ENCODE data around the gene CCK.

CCK gene

DNA sequence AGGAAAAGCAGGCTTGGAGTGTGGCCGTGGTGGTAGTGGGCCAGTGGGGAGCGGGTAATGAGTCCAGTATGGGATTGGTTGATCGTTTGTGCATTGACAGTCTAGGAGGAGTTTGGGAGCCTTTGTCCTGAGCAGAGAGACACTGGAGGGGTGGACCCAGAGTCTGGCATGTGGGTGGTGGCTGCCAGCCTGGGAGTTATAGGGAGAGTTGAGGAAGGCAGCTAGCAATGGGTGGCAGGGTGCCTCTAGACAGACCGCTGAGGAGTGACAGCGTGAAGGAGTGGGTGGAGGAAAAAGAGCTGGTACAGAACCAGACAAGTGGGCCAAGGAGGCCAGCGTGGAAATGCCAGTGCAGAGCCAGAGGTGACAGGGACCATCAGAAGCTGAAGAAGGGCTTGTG, 1.9 kb upstream of the CCK start:
- DNase-seq (ENCODE audit: low read depth) = no peak

DNA sequence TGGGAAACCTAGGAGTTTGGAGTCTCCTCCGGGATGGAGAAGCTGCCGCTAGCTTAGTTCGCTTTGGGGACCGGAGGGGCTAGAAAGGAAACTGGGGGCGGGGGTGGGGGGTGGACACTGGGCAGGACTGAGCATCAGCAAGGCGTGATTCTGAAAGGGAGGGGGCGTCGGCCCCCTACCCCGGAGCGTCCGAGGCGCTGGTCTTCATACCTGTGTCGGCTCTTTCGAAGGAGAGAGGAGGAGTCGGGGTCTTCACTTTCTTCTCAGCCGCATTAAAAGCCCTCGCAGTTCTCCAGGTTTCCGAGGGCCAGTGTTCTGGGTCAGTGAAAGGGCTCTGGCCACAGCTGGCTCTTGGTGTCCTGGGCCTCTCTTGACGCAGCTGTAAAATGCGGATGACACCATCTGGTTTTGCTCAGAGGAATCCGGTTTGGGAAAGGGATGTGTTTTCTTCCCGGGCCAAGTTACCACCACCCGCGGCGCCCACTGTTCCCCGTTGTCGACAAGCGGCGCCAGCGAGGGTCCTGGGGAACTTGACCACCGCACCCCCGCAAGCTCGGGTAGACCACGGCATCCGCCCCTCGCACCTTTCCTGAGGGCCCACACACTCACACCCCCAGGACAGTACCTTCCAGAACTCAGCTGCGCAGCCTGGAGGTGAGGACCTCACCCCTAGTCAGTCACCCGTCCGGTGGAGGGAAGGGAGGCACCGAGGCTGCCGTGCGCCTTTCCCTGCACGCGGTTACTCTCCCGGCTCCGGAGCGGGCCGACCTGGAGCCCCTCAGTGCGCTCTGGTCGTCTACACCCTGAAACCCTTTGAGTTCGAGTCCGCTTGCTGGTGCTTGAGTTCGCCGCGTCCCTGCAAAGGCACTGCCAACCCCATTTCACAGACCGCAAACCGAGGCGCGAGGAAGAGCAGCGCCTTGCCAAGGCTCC, 660 bp downstream of the CCK start:
- no peak for DNase-seq (ENCODE audit: low read depth)

DNA sequence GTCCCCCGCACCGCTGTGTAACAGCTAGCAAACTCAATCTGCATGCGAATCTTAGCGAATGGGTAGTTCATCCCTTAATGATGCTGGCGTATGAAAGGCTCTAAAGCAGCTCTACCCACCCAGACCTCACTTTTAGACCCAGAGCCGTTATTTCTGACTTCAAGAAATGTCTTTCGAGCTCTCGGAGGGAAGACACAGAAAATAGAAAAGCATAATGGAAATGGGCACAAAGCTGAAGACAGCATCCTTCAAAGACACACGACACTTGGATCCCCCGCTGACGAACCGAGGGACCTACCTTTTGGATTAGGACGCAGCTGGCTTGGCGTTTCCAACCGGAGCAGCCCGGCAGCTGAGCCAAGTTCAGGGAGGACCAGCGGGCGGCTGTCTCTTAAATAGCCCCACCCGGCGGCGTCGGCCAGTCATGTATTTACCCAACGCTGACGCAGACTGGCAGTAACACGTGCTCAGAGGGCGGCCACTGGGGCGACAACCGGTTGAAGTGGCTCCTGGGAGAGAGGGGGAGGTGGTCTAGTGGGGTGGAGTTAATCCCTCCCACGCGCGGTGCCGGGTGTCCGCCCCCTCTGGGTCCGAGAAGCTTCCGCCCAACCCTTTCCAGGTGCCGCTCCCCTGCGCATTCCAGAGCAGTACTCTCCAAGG, 1.5 kb downstream of the CCK start:
- DNase-seq (ENCODE audit: low read depth) = no peak

DNA sequence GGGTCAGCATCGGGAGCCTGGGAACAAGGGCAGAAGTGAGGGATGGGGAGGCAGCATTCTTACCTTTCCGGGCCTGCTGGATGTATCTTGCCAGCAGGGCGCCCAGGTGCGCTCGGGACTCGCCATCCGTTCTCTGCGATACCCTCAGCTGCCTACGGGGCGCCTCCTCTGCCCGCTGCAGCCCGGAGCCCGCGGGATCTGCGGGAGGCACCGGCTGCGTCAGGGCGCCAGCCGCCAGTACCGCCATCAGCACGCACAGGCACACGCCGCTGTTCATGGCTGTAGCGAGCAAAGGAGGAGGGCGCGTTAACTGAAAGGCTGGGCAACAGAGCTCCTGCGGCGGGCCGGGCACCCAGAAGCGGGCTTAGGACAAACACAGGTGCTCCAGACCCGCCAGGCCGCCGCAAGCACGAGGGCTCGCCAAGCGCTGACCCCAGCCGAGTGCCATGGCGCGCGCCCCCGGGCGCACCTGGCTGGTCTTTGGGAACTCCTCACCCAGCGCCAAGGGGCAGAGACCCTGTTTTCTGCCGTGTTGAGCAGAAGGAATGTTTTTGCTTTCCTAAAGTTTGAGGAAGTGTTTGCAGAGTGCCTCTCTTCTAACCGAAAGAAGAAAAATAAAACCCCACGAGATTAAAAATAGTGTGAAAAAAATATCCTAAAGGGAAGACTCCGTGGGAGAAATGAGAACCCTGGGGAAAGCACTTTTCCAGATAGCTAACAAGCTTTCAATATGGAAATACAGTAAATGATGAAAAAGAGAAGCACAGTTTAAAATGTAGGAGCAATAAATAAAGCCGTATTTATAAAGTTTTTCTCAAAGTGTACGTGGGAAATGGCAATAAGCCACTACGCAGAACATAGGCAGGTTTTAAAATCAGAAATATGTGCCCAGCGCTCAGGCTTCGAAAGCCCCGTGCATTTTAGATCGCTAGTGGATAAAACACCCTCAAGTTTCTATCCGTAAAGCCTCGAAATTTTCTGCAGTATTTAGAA, 2.3 kb downstream of the CCK start:
- no peak for DNase-seq (ENCODE audit: low read depth)

DNA sequence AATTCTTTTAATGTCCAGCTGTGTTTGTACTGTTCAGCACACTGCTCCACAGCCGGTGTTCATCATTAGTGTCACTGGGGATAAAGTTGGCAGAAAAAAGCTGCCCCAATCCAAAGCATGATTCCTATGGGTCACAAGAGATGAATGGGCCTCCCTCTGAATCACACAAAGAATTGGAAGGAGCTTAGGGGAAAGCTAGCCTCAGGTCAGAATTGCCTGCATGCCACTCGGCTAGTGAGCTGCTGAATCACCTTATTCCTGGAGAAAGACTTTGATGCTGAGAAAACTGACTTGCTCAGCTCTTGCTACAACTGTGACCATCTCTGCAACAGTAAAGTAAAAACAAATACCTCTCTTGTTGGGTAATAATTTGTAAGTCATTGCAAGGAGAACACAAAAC, 3.5 kb downstream of the CCK start:
- no peak for DNase-seq (ENCODE audit: low read depth)

- DNase-seq (ENCODE audit: low read depth) = no peak
Measured at GRCh38 chr3:42257007-42257406, 9.0 kb downstream of the CCK start.

GRCh38 chr3:42256135-42256819, 9.7 kb downstream of the CCK start:
- no peak for DNase-seq (ENCODE audit: low read depth)

GRCh38 chr3:42254566-42254965, 11.4 kb downstream of the CCK start:
- no peak for DNase-seq (ENCODE audit: low read depth)

GRCh38 chr3:42250761-42251160, 15.2 kb downstream of the CCK start:
- DNase-seq (ENCODE audit: low read depth) = no peak

GRCh38 chr3:42247576-42248027, 18.4 kb downstream of the CCK start:
- peak; percentile 35 for DNase-seq (ENCODE audit: low read depth)

- no peak for DNase-seq (ENCODE audit: low read depth)
Measured at GRCh38 chr3:42246091-42246490, 19.9 kb downstream of the CCK start.

- DNase-seq (ENCODE audit: low read depth) = no peak
Measured at GRCh38 chr3:42236611-42237010, 29.4 kb downstream of the CCK start.

GRCh38 chr3:42235532-42235931, 30.5 kb downstream of the CCK start:
- DNase-seq (ENCODE audit: low read depth) = no peak

DNA sequence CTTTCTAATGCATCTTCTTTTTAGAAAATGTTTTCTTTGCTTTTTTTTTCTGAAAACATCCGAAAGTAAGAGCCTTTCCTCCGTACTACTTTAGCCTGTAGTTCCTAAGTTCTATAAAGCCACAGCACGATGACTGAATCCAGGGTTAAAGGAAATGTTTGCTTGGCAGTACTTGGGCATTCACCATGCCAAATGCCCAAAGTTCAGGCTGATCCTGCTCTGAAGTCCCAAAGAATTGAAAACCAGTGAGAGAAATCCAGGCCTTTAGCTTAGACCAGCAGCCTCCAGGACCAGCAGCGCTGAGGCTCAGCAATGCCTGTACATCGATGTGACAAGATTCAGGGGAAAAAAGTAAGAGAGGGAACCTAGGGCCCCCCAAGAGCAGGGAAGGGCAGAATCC, 35.1 kb downstream of the CCK start:
- DNase-seq (ENCODE audit: low read depth) = no peak

- no peak for DNase-seq (ENCODE audit: low read depth)
Measured at GRCh38 chr3:42229942-42230688, 35.9 kb downstream of the CCK start.

DNA sequence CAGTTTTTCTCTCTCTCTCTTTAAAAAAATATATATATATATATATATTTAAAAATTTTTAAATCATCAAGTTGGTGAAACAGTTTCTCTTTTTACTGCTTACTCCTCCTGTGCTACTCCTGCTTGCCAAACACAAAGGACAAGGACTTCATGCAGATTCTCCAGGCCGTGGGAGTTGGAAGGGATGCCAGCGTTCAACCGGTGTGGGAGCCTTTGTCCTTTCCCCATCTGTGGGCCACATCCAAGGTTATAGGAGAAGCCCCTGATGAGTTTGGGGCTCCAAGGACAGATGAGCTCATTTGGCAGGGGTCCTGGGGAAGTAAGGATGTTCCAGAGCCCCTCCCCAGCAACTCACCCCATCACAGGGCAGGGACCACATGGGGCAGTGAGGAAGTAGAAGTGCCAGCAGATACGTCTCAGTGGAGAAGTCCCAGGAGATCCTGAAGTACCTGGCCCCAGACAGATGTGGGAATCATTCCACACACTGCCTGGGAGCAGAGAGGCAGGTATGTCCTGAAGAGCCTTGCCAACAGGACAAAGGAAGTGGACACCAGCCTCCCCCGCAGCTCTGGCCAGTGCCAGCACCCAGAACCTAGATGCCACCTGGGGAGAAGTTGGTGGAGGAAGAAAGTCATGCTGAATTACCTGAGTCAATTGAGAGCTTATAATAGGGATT, 36.6 kb downstream of the CCK start:
- no peak for DNase-seq (ENCODE audit: low read depth)

- DNase-seq (ENCODE audit: low read depth) = no peak
Measured at GRCh38 chr3:42228796-42229195, 37.2 kb downstream of the CCK start.

DNA sequence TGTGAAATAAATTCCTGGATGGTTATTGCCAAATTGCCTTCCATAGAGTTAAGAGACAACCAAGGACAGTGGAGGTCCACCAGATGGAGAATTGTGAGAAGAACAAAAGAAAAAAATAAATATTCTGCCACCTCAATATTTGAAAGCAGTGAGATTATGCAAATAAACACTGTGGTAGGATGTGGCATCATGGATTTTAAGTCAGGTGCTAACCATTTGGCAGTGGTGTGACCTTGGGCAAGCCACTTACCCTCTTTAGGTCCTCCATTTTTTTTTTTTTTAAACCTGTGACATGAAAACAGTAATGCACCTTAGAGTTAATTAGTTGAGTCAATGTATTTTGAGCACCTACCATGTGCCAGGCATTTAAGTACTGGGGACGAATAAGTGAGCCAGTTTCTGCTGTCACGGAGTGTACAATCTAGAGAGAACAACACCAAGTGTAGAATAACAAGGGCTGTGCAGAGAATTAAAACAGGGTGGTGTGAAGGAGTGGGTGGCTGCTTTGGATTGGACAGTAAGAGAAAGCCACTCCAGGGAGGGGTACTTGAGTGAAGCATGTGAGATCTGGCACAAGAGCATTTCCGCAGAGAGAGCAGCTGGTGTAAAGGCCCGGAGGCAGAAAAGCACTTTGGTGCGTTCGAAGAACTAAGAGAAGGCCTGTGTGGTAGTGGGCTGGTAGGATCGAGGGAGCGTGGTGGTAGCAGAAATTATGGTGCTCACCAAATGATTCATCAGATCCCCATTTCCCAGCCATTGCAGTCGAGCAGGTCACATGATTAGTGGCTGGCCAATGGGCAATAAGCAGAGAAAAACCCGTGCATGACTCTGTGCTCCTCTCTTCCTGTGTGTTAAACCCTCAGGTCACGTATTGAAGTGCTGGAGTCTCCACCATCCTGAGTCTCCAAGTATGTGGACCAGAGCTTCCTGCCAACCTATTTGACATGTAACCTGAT, 39.2 kb downstream of the CCK start:
- DNase-seq (ENCODE audit: low read depth) = no peak
